H1 (cell line): ENCODE measurements around the gene HMCES. TPM values are rescaled to one million over a fixed set of nuclear protein-coding genes. Genes with fewer than 3 reads are reported as not detected.

Experiments
- CTCF ChIA-PET: fragments of 300-600 bp; sonication (Branson Sonifier 250); formaldehyde crosslinking; loops from one replicate; lab custom pipeline; 2021; ENCODE audit not compliant: partially characterized antibody; lab: Charles Lee
- POLR2A ChIA-PET: fragments of 300-600 bp; sonication (Branson Sonifier 250); formaldehyde crosslinking; loops from one replicate; lab custom pipeline; 2021; ENCODE audit warnings: inconsistent platforms; ENCODE audit not compliant: partially characterized antibody; lab: Charles Lee
- DNase-seq, 2 experiments: peaks; one replicate each; pipeline versions ENCODE4 v3.0.0 to v3.0.0-alpha.2; 2010 to 2022; ENCODE audit warnings: low spot score in 2 of 2, low read depth in 1 of 2, mixed read lengths in 1 of 2
- FAIRE-seq: peaks from 2 replicates; lab custom pipeline; 2011; peaks lifted over from hg19 to GRCh38; lab: Jason Lieb, UNC
- H2AFZ ChIP-seq: 2 replicates; pipeline ENCODE4 v1.8.1; 2012; ENCODE audit warnings: low read length, inconsistent platforms
- H2AK5ac ChIP-seq: 2 replicates; pipeline ENCODE4 v1.6.1; 2013; ENCODE audit warnings: low read depth, low read length
- H2BK120ac ChIP-seq: replicated peaks from 2 replicates; pipeline ENCODE3; 2013; ENCODE audit warnings: low read depth, low read length, inconsistent platforms
- H2BK12ac ChIP-seq: 2 replicates; pipeline ENCODE4 v1.6.1; 2013; ENCODE audit warnings: low read depth, low read length
- H2BK15ac ChIP-seq: 2 replicates; pipeline ENCODE4 v1.6.1; 2013; ENCODE audit warnings: low read length
- H2BK20ac ChIP-seq: 2 replicates; pipeline ENCODE4 v1.6.1; 2013; ENCODE audit warnings: low read length
- H2BK5ac ChIP-seq: 2 replicates; pipeline ENCODE4 v1.6.1; 2013; ENCODE audit warnings: low read depth, low read length
- H3K14ac ChIP-seq: 2 replicates; pipeline ENCODE4 v1.6.1; 2013; ENCODE audit warnings: inconsistent platforms; ENCODE audit not compliant: insufficient read length
- H3K18ac ChIP-seq: 2 replicates; pipeline ENCODE4 v1.6.1; 2013; ENCODE audit warnings: low read length; ENCODE audit errors: extremely low read depth
- H3K23ac ChIP-seq: 2 replicates; pipeline ENCODE4 v1.6.1; 2013; ENCODE audit warnings: inconsistent platforms; ENCODE audit not compliant: insufficient read length
- H3K23me2 ChIP-seq: 2 replicates; pipeline ENCODE4 v1.6.1; 2013; ENCODE audit warnings: low read depth, low read length
- H3K27ac ChIP-seq: 2 replicates; pipeline ENCODE4 v1.6.1; 2011; ENCODE audit warnings: low read depth, low read length, inconsistent platforms
- H3K27me3 ChIP-seq, 4 experiments: replicated peaks in 1 of 4; 1 replicate in 1 of 4; 2 replicates in 3 of 4; pipeline versions ENCODE4 v1.6.1 to v1.8.1; 2011 to 2013; ENCODE audit warnings: low read length in 3 of 4, mild to moderate bottlenecking in 3 of 4, inconsistent platforms in 2 of 4, mixed read lengths in 2 of 4, moderate library complexity in 1 of 4; ENCODE audit not compliant: control insufficient read depth in 3 of 4, insufficient read depth in 3 of 4; ENCODE audit errors: extremely low read depth in 1 of 4
- H3K36me3 ChIP-seq, 4 experiments: 2 replicates each; pipeline versions ENCODE4 v1.6.1 to v1.8.1; 2011 to 2013; ENCODE audit warnings: mild to moderate bottlenecking in 4 of 4, low read length in 3 of 4, moderate library complexity in 2 of 4, control low read depth in 1 of 4, inconsistent platforms in 1 of 4; ENCODE audit not compliant: insufficient read depth in 4 of 4, control insufficient read depth in 2 of 4
- H3K4ac ChIP-seq: replicated peaks from 2 replicates; pipeline ENCODE3; 2013; ENCODE audit warnings: low read length, low read depth, mixed read lengths, inconsistent platforms; ENCODE audit not compliant: insufficient read length
- H3K4me1 ChIP-seq, 4 experiments: replicated peaks in 1 of 4; 1 replicate in 1 of 4; 2 replicates in 3 of 4; pipeline versions ENCODE4 v1.6.1 to v1.8.1; 2011 to 2013; ENCODE audit warnings: low read length in 3 of 4, inconsistent platforms in 2 of 4, mixed read lengths in 1 of 4; ENCODE audit not compliant: insufficient read depth in 4 of 4, control insufficient read depth in 3 of 4
- H3K4me2 ChIP-seq, 2 experiments: 2 replicates each; pipeline versions ENCODE4 v1.6.1 to v1.8.1; 2011 to 2013; ENCODE audit warnings: low read depth in 2 of 2, low read length in 2 of 2, control low read depth in 1 of 2, inconsistent platforms in 1 of 2, mild to moderate bottlenecking in 1 of 2; ENCODE audit not compliant: insufficient read depth in 1 of 2
- H3K4me3 ChIP-seq, 4 experiments: fragments of 200-600, 300-600 bp in 1 of 4; sonication (generic), shearing (Covaris generic), sonication (Bioruptor Twin) in 1 of 4; 2 replicates each; pipeline versions ENCODE4 v1.5.1 to v1.8.1; 2011 to 2016; ENCODE audit warnings: low read length in 4 of 4, low read depth in 3 of 4, control low read depth in 2 of 4, inconsistent platforms in 2 of 4, mild to moderate bottlenecking in 2 of 4, mixed read lengths in 1 of 4, moderate library complexity in 1 of 4; ENCODE audit not compliant: insufficient read depth in 2 of 4; ENCODE audit errors: extremely low read depth in 1 of 4
- H3K56ac ChIP-seq: replicated peaks from 2 replicates; pipeline ENCODE3; 2013; ENCODE audit warnings: low read depth, mild to moderate bottlenecking, mixed read lengths, low read length, inconsistent platforms; ENCODE audit not compliant: insufficient read length
- H3K79me1 ChIP-seq: 2 replicates; pipeline ENCODE4 v1.6.1; 2013; ENCODE audit warnings: low read depth, low read length, control low read depth
- H3K79me2 ChIP-seq, 2 experiments: 2 replicates each; pipeline versions ENCODE4 v1.6.1 to v1.8.1; 2012 to 2013; ENCODE audit warnings: low read length in 2 of 2, mild to moderate bottlenecking in 2 of 2, inconsistent platforms in 1 of 2; ENCODE audit not compliant: insufficient read depth in 2 of 2, control insufficient read depth in 1 of 2
- H3K9ac ChIP-seq, 4 experiments: replicated peaks in 1 of 4; 1 replicate in 1 of 4; 2 replicates in 3 of 4; pipeline versions ENCODE4 v1.6.1 to v1.8.1; 2011 to 2013; ENCODE audit warnings: low read depth in 3 of 4, low read length in 3 of 4, control low read depth in 2 of 4, mild to moderate bottlenecking in 2 of 4, moderate library complexity in 2 of 4, inconsistent platforms in 1 of 4; ENCODE audit errors: extremely low read depth in 1 of 4
- H3K9me3 ChIP-seq, 2 experiments: 2 replicates each; pipeline versions ENCODE4 v1.6.1 to v1.8.1; 2012 to 2013; ENCODE audit warnings: mild to moderate bottlenecking in 2 of 2, moderate library complexity in 2 of 2, control low read depth in 1 of 2, inconsistent platforms in 1 of 2, low read depth in 1 of 2, low read length in 1 of 2, mixed read lengths in 1 of 2; ENCODE audit not compliant: insufficient read depth in 2 of 2
- H4K20me1 ChIP-seq, 2 experiments: replicated peaks in 1 of 2; 2 replicates each; pipeline versions ENCODE3 to v1.8.1; 2011 to 2013; ENCODE audit warnings: inconsistent platforms in 2 of 2, low read length in 2 of 2, mild to moderate bottlenecking in 1 of 2; ENCODE audit not compliant: insufficient read depth in 2 of 2, control insufficient read depth in 1 of 2
- H4K5ac ChIP-seq: 2 replicates; pipeline ENCODE4 v1.6.1; 2013; ENCODE audit warnings: low read length, low read depth, mixed read lengths, inconsistent platforms; ENCODE audit not compliant: insufficient read length
- H4K8ac ChIP-seq: 2 replicates; pipeline ENCODE4 v1.8.0; 2013; ENCODE audit warnings: mild to moderate bottlenecking, moderate library complexity, low read length, inconsistent platforms; ENCODE audit not compliant: insufficient read depth; ENCODE audit errors: extremely low read depth
- H4K91ac ChIP-seq: replicated peaks from 2 replicates; pipeline ENCODE3; 2013; ENCODE audit warnings: low read length, mixed read lengths, inconsistent platforms; ENCODE audit not compliant: insufficient read length
- ATF3 ChIP-seq: IDR thresholded peaks from 2 replicates; pipeline ENCODE4 v1.6.1; 2011; ENCODE audit warnings: low read depth, mild to moderate bottlenecking, low read length; ENCODE audit not compliant: insufficient read depth
- BRCA1 ChIP-seq: IDR thresholded peaks from 2 replicates; pipeline ENCODE4 v1.6.1; 2012; ENCODE audit warnings: low read depth, low read length, improper control_type of control experiment
- CBX8 ChIP-seq: fragments of 300-800, 300-1000 bp; sonication (generic); IDR thresholded peaks from 2 replicates; pipeline ENCODE4 v1.7.1; 2016; ENCODE audit warnings: low read depth, low read length, borderline replicate concordance
- CHD1 ChIP-seq: IDR thresholded peaks from 2 replicates; pipeline ENCODE4 v1.6.1; 2012; ENCODE audit warnings: low read depth, low read length, improper control_type of control experiment
- HDAC6 ChIP-seq: IDR thresholded peaks from one replicate; pipeline ENCODE4 v1.7.1; 2012; ENCODE audit warnings: low read depth, mild to moderate bottlenecking, inconsistent platforms, low read length, moderate library complexity
- SP2 ChIP-seq: IDR thresholded peaks from 2 replicates; pipeline ENCODE4 v1.6.1; 2012; ENCODE audit warnings: mild to moderate bottlenecking, low read length, inconsistent platforms
- SP4 ChIP-seq: IDR thresholded peaks from 2 replicates; pipeline ENCODE4 v1.6.1; 2012; ENCODE audit warnings: low read length, inconsistent platforms
- TCF12 ChIP-seq: IDR thresholded peaks from 2 replicates; pipeline ENCODE4 v1.6.1; 2011; ENCODE audit warnings: low read depth, mild to moderate bottlenecking, low read length
- WGBS, 2 experiments: shearing (Covaris generic) in 1 of 2; methylation state at CpG; one replicate each; pipeline versions ENCODE4 v1.1.6 to v1.1.7; 2013 to 2015; ENCODE audit warnings: low lambda C conversion rate in 2 of 2, mixed read lengths in 2 of 2, inconsistent platforms in 1 of 2, low coverage in 1 of 2, missing lambda C conversion rate in 1 of 2; ENCODE audit not compliant: insufficient replicate concordance in 2 of 2, insufficient coverage in 1 of 2, insufficient read length in 1 of 2; ENCODE audit errors: extremely low coverage in 1 of 2, missing lambda C conversion rate in 1 of 2; 5-methylcytosine and 5-hydroxymethylcytosine counted together
- polyA plus RNA-seq, 7 experiments: library from polyadenylated mRNA; depleted of rRNA in 3 of 7; stranded (reverse) in 5 of 7; unstranded in 2 of 7; fragments of >200 nt in 5 of 7; fragments of 200-250 nt in 2 of 7; gene quantifications; 1 replicate in 5 of 7; 2 replicates in 1 of 7; 4 replicates in 1 of 7; pipeline versions ENCODE4 v1.2.1 to v1.2.3, GENCODE V29; 2011 to 2013; ENCODE audit warnings: missing spikeins in 2 of 7, mixed read lengths in 2 of 7
- total RNA-seq: library from RNA; stranded (reverse); fragmentation: NEBNext Ultra II Directional; extraction: Animal tissue kit (Norgen Biotek cat#: 25700); gene quantifications from 2 replicates; pipeline ENCODE4 v1.2.1, GENCODE V29; 2021
- TF ChIP-seq, protein P1 (sequence below): IDR thresholded peaks from 2 replicates; pipeline ENCODE4 v1.6.1; 2011; ENCODE audit warnings: low read length, improper control_type of control experiment

HMCES gene
- total and polyA plus RNA-seq, 2 of the 8 experiments (the other 6 are each of a cell fraction or from before 2014, with no cell fraction given), result 27.6 to 49.5 TPM

DNA sequence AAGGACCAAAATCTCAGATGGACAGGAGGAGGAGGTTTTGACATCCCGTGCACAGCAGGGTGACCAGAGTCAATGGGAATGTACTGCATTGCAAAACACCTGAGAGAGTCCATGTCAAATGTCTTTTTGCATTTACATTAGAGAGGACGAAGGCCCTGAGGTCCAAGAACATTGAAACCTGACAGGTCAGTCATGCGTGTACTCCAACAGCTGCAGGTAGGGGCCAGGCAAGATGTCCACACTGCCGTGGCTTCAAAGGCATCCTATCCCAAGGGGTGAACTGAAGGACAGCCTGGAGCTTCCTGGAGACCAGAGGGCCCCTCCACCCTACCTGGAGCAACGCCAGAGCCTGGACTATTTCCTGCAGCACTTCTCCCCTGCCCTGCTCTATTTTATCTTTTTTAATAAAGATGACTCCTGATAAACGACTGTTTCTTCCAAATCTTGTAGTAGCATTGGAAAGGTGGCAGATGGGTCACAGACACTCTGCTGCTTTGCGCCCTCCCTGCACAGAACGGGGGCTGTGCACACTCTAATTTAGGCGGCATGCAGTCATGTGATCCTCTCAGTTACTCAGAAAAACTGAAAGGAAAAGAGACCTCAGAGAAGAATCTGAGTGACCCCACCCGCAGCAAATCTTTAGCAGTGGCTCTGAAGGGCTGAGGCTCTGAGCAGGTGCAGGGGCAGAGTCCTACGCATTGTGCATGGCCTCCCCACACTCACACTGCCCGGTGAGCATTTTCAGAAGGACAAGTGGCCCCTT lies 68.2 kb downstream of the HMCES start:
- H3K79me2 ChIP-seq, result no peaks in the 10 kb centered on the region
- CTCF ChIA-PET, result interaction anchor here (1.2 kb wide), 1 partner anchor 18 kb away, joined by 3 read pairs; no protein-coding TSS in a partner anchor
- TF ChIP-seq TCF12, result no peak
- TF ChIP-seq, protein P1, sequence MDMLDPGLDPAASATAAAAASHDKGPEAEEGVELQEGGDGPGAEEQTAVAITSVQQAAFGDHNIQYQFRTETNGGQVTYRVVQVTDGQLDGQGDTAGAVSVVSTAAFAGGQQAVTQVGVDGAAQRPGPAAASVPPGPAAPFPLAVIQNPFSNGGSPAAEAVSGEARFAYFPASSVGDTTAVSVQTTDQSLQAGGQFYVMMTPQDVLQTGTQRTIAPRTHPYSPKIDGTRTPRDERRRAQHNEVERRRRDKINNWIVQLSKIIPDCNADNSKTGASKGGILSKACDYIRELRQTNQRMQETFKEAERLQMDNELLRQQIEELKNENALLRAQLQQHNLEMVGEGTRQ, result no peak
- no peak for TF ChIP-seq HDAC6
- no peak for TF ChIP-seq CBX8
- no peak for TF ChIP-seq BRCA1
- no peak for TF ChIP-seq CHD1
- no peak for TF ChIP-seq ATF3
- no peak for TF ChIP-seq SP4
- no peak for TF ChIP-seq SP2
- no peak overlapping the region for H3K27ac ChIP-seq
- POLR2A ChIA-PET, result interaction anchor here (4.7 kb wide), 1 partner anchor 30 kb away, joined by 24 read pairs; a partner anchor contains a TSS
- no peak overlapping the region for H3K18ac ChIP-seq
- DNase-seq (no peak), FAIRE-seq (no peak)
- H4K8ac ChIP-seq, result no peak overlapping the region
- H3K9me3 ChIP-seq, result no peaks in the 10 kb centered on the region
- H3K9ac ChIP-seq, result no peak overlapping the region
- no peaks in the 10 kb centered on the region for H3K36me3 ChIP-seq
- H3K4me1 ChIP-seq, result peaks cover 0 to 15% (median 8%) of the 10 kb centered on the region in 4 experiments; a peak in 6 of 7 replicates
- no peak overlapping the region for H4K5ac ChIP-seq
- H2BK15ac ChIP-seq, result no peak overlapping the region
- no peak overlapping the region for H3K4ac ChIP-seq
- no peaks in the 10 kb centered on the region for H3K27me3 ChIP-seq
- H3K4me2 ChIP-seq, result no peak overlapping the region
- no peak overlapping the region for H3K23ac ChIP-seq
- no peak overlapping the region for H2BK120ac ChIP-seq
- WGBS, 2 experiments, result 76% methylated on average over 12 of the region's 12 CpGs; no CpG with 5 or more reads in 1 of the 2 experiments
- no peak overlapping the region for H2BK12ac ChIP-seq
- H4K91ac ChIP-seq, result no peak overlapping the region
- no peak overlapping the region for H2AFZ ChIP-seq
- H3K79me1 ChIP-seq, result no peaks in the 10 kb centered on the region
- peaks cover 1 to 3% of the 10 kb centered on the region in 2 experiments for H4K20me1 ChIP-seq
- H2BK5ac ChIP-seq, result no peak overlapping the region
- no peak overlapping the region for H3K4me3 ChIP-seq
- H2AK5ac ChIP-seq, result no peak overlapping the region
- H3K56ac ChIP-seq, result no peak overlapping the region
- H3K14ac ChIP-seq, result no peak overlapping the region
- no peak overlapping the region for H2BK20ac ChIP-seq
- peaks cover 8% of the 10 kb centered on the region; the same call in 1 of the 2 replicates for H3K23me2 ChIP-seq
